Panc1 (cell line): ENCODE data around the gene RDX. TPM values are rescaled to one million over a fixed set of nuclear protein-coding genes. Genes with fewer than 3 reads are reported as not detected.

ENCODE experiments used
- ATAC-seq: fragments of 200-7000 bp; cut with Tn5 transposase; 2 replicates; pipeline ENCODE4 v1.9.1; 2020; ENCODE audit warnings: mild to moderate bottlenecking, moderate library complexity
- BruUV-seq: library from RNA; stranded (reverse); fragments of 400-500 nt; replicated peaks from 2 replicates; lab custom pipeline; 2021; lab: Mats Ljungman, UMichigan
- CTCF ChIA-PET: fragments of 300-600 bp; sonication (Branson Sonifier 250); formaldehyde crosslinking; loops from one replicate; lab custom pipeline; 2022; ENCODE audit warnings: antibody characterized with exemption; lab: Charles Lee
- POLR2A ChIA-PET: fragments of 300-600 bp; sonication (Branson Sonifier 250); formaldehyde crosslinking; loops from one replicate; lab custom pipeline; 2022; ENCODE audit warnings: antibody characterized with exemption; lab: Charles Lee
- DNase-seq: peaks from one replicate; pipeline ENCODE4 v3.0.0-alpha.2; 2010; ENCODE audit warnings: low read depth, low spot score
- H3K27ac ChIP-seq: 2 replicates; pipeline ENCODE4 v1.5.1; 2011; ENCODE audit warnings: mild to moderate bottlenecking, low read length, inconsistent platforms
- H3K27me3 ChIP-seq: fragments of 200-500 bp; sonication (Bioruptor generic); 2 replicates; pipeline ENCODE4 v1.6.0; 2014; ENCODE audit warnings: low read length, inconsistent platforms; ENCODE audit not compliant: control insufficient read depth, insufficient read depth
- H3K36me3 ChIP-seq: fragments of 200-500 bp; sonication (Bioruptor generic); 2 replicates; pipeline ENCODE4 v1.5.1; 2014; ENCODE audit warnings: inconsistent platforms, mild to moderate bottlenecking, low read length, moderate library complexity; ENCODE audit not compliant: control insufficient read depth, insufficient read depth
- H3K4me1 ChIP-seq: 2 replicates; pipeline ENCODE4 v1.5.1; 2011; ENCODE audit warnings: inconsistent platforms, mild to moderate bottlenecking, low read length, moderate library complexity; ENCODE audit not compliant: control insufficient read depth, insufficient read depth
- H3K4me3 ChIP-seq, 2 experiments: 2 replicates each; pipeline ENCODE4 v1.5.1; 2011 to 2012; ENCODE audit warnings: low read depth in 2 of 2, low read length in 2 of 2, mild to moderate bottlenecking in 2 of 2, inconsistent platforms in 1 of 2, moderate library complexity in 1 of 2
- H3K9me3 ChIP-seq: fragments of 200-500 bp; sonication (Bioruptor generic); 2 replicates; pipeline ENCODE4 v1.5.1; 2014; ENCODE audit warnings: low read depth, mild to moderate bottlenecking, inconsistent platforms, low read length, moderate library complexity; ENCODE audit not compliant: control insufficient read depth, insufficient read depth
- POLR2AphosphoS5 ChIP-seq: IDR thresholded peaks from 2 replicates; pipeline ENCODE4 v1.6.1; 2012; ENCODE audit warnings: mild to moderate bottlenecking, low read depth, low read length, moderate library complexity
- TCF7L2 ChIP-seq: IDR thresholded peaks from 2 replicates; pipeline ENCODE4 v1.6.1; 2011; ENCODE audit warnings: mild to moderate bottlenecking, low read depth, low read length, inconsistent platforms
- in situ Hi-C: cut with HindIII; loops from 2 replicates; pipeline ENCODE4 v1.10.0; 2016; ENCODE audit warnings: low sequenced_read_pairs, low pct_unique_long_range_greater_than_20kb
- intact Hi-C: fragments of 100-400 bp; cut with micrococcal nuclease; formaldehyde crosslinking; loops from one replicate; pipeline ENCODE4 v1.10.0; 2022; ENCODE audit not compliant: unreplicated experiment
- total RNA-seq: library from RNA; stranded (reverse); gene quantifications from one replicate; pipeline ENCODE4 v1.2.1, GENCODE V29; 2021; ENCODE audit not compliant: unreplicated experiment
- TF ChIP-seq, protein P1 (sequence below), 2 experiments: IDR thresholded peaks; 2 replicates each; pipeline ENCODE4 v1.6.1; 2011 to 2012; ENCODE audit warnings: low read depth in 2 of 2, control low read depth in 1 of 2, low read length in 1 of 2, mild to moderate bottlenecking in 1 of 2, moderate library complexity in 1 of 2; ENCODE audit not compliant: insufficient read depth in 1 of 2
- TF ChIP-seq, protein P2 (sequence below): fragments of 450-650 bp; IDR thresholded peaks from 2 replicates; pipeline ENCODE4 v1.5.1; 2017; ENCODE audit warnings: mild to moderate bottlenecking

The RDX gene
- total RNA-seq, 1 experiment from 2014 or later, result 200 TPM

DNA sequence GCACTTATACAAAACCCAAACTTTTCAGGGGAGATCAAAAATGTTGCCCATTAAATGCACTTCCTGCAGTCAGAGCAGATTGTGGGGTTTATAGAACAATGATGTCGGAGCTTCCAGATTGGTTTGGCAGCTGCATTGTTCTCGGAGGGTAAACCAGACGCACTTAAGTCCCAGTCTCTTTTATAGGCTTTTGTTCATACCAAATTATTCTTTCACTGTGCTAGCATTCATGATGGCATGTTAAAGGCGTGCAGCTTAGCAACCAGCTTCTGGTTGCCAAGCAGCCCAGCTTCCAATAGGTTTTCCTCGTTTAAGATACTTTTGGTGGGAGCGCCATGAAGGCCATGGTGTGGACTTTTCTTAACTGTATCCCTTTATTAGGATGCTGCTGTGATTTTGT, 162.3 kb downstream of the RDX start:
- intact Hi-C loops, result no loop called here
- Histone ChIP-seq H3K4me1 (no peaks in the 10 kb centered on the region; the same call in 1 of the 2 replicates), H3K9me3 (no peaks in the 10 kb centered on the region), H3K4me3 (no peak overlapping the region), H3K27ac (no peak overlapping the region), H3K27me3 (no peaks in the 10 kb centered on the region), H3K36me3 (no peaks in the 10 kb centered on the region; the same call in 1 of the 2 replicates)
- ChIA-PET CTCF (no interaction called here), POLR2A (no interaction called here)
- TF ChIP-seq, protein P1, sequence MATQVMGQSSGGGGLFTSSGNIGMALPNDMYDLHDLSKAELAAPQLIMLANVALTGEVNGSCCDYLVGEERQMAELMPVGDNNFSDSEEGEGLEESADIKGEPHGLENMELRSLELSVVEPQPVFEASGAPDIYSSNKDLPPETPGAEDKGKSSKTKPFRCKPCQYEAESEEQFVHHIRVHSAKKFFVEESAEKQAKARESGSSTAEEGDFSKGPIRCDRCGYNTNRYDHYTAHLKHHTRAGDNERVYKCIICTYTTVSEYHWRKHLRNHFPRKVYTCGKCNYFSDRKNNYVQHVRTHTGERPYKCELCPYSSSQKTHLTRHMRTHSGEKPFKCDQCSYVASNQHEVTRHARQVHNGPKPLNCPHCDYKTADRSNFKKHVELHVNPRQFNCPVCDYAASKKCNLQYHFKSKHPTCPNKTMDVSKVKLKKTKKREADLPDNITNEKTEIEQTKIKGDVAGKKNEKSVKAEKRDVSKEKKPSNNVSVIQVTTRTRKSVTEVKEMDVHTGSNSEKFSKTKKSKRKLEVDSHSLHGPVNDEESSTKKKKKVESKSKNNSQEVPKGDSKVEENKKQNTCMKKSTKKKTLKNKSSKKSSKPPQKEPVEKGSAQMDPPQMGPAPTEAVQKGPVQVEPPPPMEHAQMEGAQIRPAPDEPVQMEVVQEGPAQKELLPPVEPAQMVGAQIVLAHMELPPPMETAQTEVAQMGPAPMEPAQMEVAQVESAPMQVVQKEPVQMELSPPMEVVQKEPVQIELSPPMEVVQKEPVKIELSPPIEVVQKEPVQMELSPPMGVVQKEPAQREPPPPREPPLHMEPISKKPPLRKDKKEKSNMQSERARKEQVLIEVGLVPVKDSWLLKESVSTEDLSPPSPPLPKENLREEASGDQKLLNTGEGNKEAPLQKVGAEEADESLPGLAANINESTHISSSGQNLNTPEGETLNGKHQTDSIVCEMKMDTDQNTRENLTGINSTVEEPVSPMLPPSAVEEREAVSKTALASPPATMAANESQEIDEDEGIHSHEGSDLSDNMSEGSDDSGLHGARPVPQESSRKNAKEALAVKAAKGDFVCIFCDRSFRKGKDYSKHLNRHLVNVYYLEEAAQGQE (IDR thresholded peaks at IDR 0.05; ENCODE audit: insufficient read depth in 1 of 2, low read depth in 2 of 2, low read length in 1 of 2), result no peak
- no peak for TF ChIP-seq TCF7L2
- in situ Hi-C loops, result no loop called here
- BruUV-seq, result no TSS peak
- no peak for DNase-seq
- ATAC-seq, result no peak

DNA sequence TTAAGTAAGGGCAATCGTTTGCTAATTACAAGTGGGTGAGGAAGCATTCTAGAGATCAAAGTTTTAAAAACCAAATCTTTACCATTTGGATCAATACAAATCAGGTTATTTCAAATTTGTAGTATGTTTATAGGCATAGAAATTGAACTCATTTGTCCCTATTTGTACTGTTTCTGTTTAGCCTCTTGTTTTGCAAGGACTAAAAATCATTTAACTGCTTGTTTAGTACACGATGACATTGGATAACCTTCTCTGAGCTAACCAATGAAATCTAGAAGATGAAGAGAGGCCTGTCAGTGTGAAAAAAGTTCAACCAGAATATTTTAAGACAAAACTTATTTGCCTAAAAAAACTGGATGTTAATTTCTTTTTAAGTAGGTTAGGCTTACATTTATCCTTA, 163.3 kb downstream of the RDX start:
- in situ Hi-C loops (no loop called here), intact Hi-C loops (no loop called here)
- no peaks in the 10 kb centered on the region for H3K27me3 ChIP-seq
- H3K4me1 ChIP-seq, result peaks cover 4% of the 10 kb centered on the region
- no peak for DNase-seq
- H3K36me3 ChIP-seq, result no peaks in the 10 kb centered on the region; the same call in 1 of the 2 replicates
- no peak overlapping the region for H3K4me3 ChIP-seq
- H3K9me3 ChIP-seq, result no peaks in the 10 kb centered on the region
- ATAC-seq, result no peak
- CTCF ChIA-PET, result no interaction called here
- TF ChIP-seq, protein P2, sequence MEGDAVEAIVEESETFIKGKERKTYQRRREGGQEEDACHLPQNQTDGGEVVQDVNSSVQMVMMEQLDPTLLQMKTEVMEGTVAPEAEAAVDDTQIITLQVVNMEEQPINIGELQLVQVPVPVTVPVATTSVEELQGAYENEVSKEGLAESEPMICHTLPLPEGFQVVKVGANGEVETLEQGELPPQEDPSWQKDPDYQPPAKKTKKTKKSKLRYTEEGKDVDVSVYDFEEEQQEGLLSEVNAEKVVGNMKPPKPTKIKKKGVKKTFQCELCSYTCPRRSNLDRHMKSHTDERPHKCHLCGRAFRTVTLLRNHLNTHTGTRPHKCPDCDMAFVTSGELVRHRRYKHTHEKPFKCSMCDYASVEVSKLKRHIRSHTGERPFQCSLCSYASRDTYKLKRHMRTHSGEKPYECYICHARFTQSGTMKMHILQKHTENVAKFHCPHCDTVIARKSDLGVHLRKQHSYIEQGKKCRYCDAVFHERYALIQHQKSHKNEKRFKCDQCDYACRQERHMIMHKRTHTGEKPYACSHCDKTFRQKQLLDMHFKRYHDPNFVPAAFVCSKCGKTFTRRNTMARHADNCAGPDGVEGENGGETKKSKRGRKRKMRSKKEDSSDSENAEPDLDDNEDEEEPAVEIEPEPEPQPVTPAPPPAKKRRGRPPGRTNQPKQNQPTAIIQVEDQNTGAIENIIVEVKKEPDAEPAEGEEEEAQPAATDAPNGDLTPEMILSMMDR, result no peak
- TF ChIP-seq, protein P1 (IDR thresholded peaks at IDR 0.05; ENCODE audit: insufficient read depth in 1 of 2, low read depth in 2 of 2, low read length in 1 of 2), result no peak
- TF ChIP-seq POLR2AphosphoS5 (no peak), TCF7L2 (no peak)
- H3K27ac ChIP-seq, result no peak overlapping the region
- POLR2A ChIA-PET, result no interaction called here
- no TSS peak for BruUV-seq
